ENCODE measurements around the gene PRRC2B.
"Not testable (repeated sequence)": the region's sequence is repeated elsewhere in the genome, so short reads cannot be mapped to it uniquely, and the experiment has no call there.

The PRRC2B gene

DNA sequence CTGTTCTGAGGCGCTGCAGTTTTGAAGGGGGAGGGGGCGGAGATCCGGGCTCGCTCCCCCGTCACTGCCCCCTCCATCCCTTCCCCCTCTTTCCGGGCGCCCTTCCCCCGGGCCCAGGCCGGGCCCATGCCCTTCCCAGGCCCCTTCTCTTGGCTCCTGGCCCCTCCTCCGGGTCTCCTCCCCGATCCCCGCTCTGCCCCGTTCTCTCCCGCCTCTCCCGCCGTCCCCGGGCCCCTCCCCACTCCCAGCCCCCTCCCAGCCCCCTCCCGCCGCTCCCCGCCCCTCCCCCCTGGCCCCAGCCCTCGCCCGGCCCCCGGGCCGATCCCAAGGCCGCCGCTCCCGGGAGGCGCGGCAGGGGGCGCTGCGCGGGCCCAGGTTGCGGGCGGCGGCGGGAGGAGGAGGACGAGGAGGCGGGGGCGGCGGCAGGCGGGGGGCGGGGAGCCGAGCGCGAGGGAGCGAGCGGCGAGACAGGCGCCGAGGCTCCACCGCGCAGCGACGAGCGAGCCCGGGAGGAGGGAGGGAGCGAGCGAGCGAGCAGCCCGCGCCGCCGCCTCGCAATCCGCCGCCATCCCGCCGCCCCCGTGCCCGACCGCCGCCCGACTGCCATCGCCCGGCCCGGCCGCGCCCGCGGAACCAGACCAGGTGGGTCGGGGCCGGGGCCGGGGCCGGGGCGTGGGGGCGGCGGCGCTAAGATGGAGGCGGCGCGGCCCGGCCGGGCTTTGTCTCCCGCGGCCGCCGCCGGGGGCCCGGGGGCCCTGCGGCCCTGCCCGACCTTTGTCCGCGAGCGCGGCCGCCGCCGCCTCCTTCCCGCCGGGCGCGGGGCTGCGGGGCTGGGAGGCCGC lies at the start of gene PRRC2B:
Gene PRRC2B (plus strand): TSS at position 465 of the 842 bp plus-strand sequence. CDS start 36,059 bp downstream, outside the sequence.
- H3K27ac ChIP-seq: peak within 1 kb of the TSS; percentile 99
- CTCF ChIA-PET: interaction anchor here (1.0 kb wide), 1 partner anchor 15 kb away, joined by 4 read pairs; no protein-coding TSS in a partner anchor
- POLR2A ChIA-PET (ENCODE audit: low non-redundant PET): no interaction called here
- DNase-seq (ENCODE audit: low spot score): peak; percentile 94
- TF ChIP-seq, protein P1, sequence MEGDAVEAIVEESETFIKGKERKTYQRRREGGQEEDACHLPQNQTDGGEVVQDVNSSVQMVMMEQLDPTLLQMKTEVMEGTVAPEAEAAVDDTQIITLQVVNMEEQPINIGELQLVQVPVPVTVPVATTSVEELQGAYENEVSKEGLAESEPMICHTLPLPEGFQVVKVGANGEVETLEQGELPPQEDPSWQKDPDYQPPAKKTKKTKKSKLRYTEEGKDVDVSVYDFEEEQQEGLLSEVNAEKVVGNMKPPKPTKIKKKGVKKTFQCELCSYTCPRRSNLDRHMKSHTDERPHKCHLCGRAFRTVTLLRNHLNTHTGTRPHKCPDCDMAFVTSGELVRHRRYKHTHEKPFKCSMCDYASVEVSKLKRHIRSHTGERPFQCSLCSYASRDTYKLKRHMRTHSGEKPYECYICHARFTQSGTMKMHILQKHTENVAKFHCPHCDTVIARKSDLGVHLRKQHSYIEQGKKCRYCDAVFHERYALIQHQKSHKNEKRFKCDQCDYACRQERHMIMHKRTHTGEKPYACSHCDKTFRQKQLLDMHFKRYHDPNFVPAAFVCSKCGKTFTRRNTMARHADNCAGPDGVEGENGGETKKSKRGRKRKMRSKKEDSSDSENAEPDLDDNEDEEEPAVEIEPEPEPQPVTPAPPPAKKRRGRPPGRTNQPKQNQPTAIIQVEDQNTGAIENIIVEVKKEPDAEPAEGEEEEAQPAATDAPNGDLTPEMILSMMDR (conservative IDR thresholded peaks at IDR 0.05; ENCODE audit: low read depth): peak; percentile 96

DNA sequence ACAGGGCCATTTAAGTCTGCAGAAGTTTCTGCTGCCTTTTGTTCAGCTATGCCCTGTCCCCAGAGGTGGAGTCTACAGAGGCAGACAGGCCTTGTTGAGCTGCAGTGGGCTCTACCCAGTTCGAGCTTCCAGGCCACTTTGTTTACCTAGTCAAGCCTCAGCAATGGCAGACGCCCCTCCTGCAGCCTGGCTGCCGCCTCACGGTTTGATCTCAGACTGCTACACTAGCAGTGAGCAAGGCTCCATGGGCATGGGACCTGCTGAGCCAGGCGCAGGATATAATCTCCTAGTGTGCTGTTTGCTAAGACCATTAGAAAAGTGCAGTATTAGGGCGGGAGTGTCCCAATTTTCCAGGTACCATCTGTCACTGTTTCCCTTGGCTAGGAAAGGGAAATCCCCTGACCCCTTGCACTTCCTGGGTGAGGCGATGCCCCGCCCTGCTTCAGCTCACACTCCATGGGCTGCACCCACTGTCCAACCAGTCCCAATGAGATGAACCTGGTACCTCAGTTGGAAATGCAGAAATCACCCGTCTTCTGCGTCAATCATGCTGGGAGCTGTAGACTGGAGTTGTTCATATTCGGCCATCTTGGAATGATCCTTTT lies 48.9 kb upstream of the PRRC2B start:
- H3K27ac ChIP-seq; DNase-seq (ENCODE audit: low spot score); POLR2A ChIA-PET (ENCODE audit: low non-redundant PET): not testable (repeated sequence)
- CTCF ChIA-PET: interaction anchor here (0.6 to 3.1 kb wide), 4 partner anchors 9 to 433 kb away, joined by 3 to 13 read pairs (median 4); no protein-coding TSS in a partner anchor

DNA sequence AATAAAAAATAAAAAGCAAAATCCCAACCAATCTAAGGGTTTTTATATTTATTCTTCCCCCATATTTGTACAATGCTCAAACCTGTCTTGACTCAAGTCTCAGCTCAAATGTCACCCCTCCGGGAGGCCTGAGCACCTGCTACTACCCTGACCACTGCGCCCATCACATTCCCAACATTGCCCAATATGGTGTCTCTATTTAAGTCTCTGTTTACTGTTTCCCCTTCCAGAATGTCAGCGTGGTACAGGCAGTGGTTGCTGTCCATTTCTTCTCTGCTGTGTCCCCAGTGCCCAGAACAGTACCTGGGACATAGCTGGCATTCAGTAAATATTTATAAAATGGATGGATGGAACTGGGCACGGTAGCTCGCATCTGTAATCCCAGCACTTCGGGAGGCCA lies 47.3 kb upstream of the PRRC2B start:
- DNase-seq (ENCODE audit: low spot score): no peak
- ChIA-PET CTCF (interaction anchor here (3.1 kb wide), 1 partner anchor 10 kb away, joined by 13 read pairs; no protein-coding TSS in a partner anchor), POLR2A (ENCODE audit: low non-redundant PET) (no interaction called here)
- H3K27ac ChIP-seq: no peak overlapping the region
- TF ChIP-seq, protein P1 (conservative IDR thresholded peaks at IDR 0.05; ENCODE audit: low read depth): no peak

DNA sequence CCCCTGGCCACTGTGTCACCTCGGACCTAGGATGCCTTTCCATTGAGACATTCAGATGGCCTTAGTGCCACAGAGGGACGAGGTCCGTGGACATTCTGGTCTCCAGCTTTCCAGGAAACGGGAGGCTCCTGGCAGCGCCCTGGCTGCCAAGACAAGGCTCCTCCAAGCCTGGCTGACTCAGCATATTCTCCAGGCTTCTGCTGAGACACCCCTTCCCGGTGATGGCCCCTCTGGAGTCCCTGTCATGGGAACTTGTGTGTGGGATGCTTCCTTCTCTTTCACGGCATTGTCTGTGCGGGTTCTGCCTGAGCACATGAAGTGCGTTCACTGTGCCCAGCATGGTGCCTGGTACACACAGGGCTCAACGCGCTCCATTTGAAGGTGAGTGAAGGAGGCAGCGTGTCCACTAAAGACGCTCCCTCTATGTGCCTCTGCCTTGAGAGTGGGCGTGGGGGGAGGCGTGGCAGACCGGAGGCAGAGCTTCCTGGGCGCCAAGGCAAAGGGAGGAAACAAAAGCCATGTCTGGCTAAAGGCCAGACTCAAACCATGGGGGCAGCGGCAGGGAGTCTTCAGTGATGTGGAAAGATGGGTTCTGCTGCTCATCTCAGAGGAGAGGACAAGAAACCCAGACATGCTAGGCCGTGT lies 46.4 kb upstream of the PRRC2B start:
- DNase-seq (ENCODE audit: low spot score): no peak
- ChIA-PET POLR2A (ENCODE audit: low non-redundant PET) (no interaction called here), CTCF (interaction anchor here (0.6 to 3.1 kb wide), 4 partner anchors 11 to 247 kb away, joined by 3 to 13 read pairs (median 4); no protein-coding TSS in a partner anchor)
- no peak overlapping the region for H3K27ac ChIP-seq
- TF ChIP-seq, protein P1 (conservative IDR thresholded peaks at IDR 0.05; ENCODE audit: low read depth): no peak

DNA sequence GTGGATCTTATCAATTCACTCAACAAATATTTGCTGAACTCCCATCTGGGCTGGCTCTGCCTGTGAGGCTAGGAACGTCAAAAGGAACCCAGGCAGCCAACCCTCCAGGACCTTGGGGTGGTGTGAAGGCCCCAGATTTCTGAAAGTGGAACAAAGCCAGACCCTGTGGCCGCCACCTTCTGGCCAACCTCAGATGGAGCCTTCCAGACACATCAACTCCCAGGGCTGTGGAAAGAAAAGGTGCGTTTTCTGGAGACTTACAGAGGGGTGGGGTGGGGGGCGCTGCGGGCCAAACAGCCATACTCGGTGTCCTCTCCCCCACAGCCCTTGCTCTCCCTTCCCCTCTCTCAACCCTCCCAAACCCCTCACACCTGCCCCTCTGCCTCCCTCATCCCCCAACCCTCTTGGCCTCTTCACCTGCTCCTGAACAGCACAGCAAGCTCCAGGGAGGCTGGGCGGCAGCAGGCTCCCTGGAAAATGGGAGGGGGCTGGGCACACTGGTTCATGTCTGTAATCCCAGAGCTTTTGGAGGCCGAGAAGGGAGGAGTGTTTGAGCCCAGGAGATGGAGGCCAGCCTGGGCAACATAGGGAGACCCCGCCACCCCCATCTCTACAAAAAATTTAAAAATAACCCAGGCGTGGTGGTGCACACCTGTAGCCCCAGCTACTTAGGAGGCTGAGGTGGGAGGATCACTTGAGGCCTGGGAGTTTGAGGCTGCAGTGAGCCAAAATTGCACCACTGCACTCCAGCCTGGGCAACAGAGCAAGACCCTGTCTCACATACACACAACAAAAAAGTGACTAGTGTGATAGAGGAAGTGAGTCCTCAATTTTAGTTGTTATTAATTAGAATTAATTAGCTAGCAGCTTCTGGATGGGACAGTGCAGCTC lies 45.0 kb upstream of the PRRC2B start:
- H3K27ac ChIP-seq: no peak overlapping the region
- ChIA-PET POLR2A (ENCODE audit: low non-redundant PET) (interaction anchor here (1.0 kb wide), 1 partner anchor 24 kb away, joined by 3 read pairs; no protein-coding TSS in a partner anchor), CTCF (interaction anchor here (0.6 to 3.2 kb wide), 29 partner anchors 12 to 1201 kb away, joined by 3 to 32 read pairs (median 4); partner anchors contain the start of gene RAPGEF1)
- no peak for DNase-seq (ENCODE audit: low spot score)
- TF ChIP-seq, protein P1 (conservative IDR thresholded peaks at IDR 0.05; ENCODE audit: low read depth): no peak

DNA sequence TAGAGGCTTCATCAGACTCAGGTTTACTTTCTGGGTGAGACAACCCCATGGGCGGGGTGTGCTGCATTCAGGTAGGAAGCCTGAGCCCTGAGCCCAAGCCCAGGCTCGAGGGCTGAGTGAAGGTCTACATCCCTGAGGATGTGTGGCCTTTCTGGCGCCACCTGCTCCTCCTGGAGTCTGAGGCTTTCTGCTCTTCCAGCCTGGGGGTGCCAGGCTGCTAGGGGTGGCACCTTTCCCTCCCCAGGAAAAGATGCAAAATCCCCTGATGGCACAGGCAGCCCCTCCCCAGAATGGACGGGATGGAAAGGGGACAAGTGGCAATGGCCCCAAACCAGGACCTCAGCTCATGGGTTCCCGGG lies 44.4 kb upstream of the PRRC2B start:
- H3K27ac ChIP-seq: no peak overlapping the region
- TF ChIP-seq, protein P1 (conservative IDR thresholded peaks at IDR 0.05; ENCODE audit: low read depth): no peak
- ChIA-PET POLR2A (ENCODE audit: low non-redundant PET) (interaction anchor here (1.0 kb wide), 1 partner anchor 24 kb away, joined by 3 read pairs; no protein-coding TSS in a partner anchor), CTCF (interaction anchor here (0.5 to 3.2 kb wide), 37 partner anchors 12 to 1201 kb away, joined by 3 to 32 read pairs (median 4); partner anchors contain the start of gene RAPGEF1)
- DNase-seq (ENCODE audit: low spot score): no peak
